ENCODE measurements around the gene SLC25A33.

DNA sequence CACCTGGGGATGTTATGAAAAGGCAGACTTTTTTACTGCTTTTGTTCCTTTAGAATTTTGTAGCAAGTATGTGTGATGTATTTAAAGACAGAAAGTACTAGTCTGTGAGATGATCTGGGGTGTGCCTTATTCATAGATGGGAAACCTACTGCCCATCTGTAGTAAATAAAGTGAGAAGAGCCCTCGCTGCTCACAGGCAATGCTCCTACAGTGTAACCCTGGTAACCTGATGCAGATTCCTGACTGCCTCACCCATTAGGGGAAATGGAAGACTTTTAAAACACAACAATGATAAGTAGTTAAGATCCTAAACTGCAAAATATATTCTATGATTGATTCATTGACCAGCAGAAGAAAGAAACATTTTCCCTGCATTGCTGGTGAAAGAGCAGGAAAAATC, 30.0 kb downstream of the SLC25A33 start:
- TF ChIP-seq, protein P1, sequence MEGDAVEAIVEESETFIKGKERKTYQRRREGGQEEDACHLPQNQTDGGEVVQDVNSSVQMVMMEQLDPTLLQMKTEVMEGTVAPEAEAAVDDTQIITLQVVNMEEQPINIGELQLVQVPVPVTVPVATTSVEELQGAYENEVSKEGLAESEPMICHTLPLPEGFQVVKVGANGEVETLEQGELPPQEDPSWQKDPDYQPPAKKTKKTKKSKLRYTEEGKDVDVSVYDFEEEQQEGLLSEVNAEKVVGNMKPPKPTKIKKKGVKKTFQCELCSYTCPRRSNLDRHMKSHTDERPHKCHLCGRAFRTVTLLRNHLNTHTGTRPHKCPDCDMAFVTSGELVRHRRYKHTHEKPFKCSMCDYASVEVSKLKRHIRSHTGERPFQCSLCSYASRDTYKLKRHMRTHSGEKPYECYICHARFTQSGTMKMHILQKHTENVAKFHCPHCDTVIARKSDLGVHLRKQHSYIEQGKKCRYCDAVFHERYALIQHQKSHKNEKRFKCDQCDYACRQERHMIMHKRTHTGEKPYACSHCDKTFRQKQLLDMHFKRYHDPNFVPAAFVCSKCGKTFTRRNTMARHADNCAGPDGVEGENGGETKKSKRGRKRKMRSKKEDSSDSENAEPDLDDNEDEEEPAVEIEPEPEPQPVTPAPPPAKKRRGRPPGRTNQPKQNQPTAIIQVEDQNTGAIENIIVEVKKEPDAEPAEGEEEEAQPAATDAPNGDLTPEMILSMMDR (IDR thresholded peaks at IDR 0.05): no peak
- TF ChIP-seq POLR2A (IDR thresholded peaks at IDR 0.05): no peak

Measured in uterus (tissue), 2 donors.